Mesendoderm (in vitro differentiated cells): Measurements from ENCODE around the gene PCSK7.
"Not testable (repeated sequence)": the region's sequence is repeated elsewhere in the genome, so short reads cannot be mapped to it uniquely, and the experiment has no call there.

ENCODE experiments used
- DNase-seq: peaks from one replicate; pipeline ENCODE4 v3.0.0; 2013
- H2AK5ac ChIP-seq: 2 replicates; pipeline ENCODE4 v1.6.1; 2013; ENCODE audit warnings: low read length, inconsistent platforms
- H2BK120ac ChIP-seq: 2 replicates; pipeline ENCODE4 v1.6.1; 2013; ENCODE audit warnings: low read depth, mild to moderate bottlenecking, low read length, moderate library complexity, mixed read lengths
- H2BK15ac ChIP-seq: replicated peaks from 2 replicates; pipeline ENCODE4 v1.6.1; 2013; ENCODE audit warnings: low read depth, mild to moderate bottlenecking, moderate library complexity
- H2BK5ac ChIP-seq: 2 replicates; pipeline ENCODE4 v1.6.1; 2013; ENCODE audit warnings: low read length, inconsistent platforms
- H3K18ac ChIP-seq: 2 replicates; pipeline ENCODE4 v1.6.1; 2013; ENCODE audit warnings: mild to moderate bottlenecking, low read length, mixed read lengths
- H3K23ac ChIP-seq: one replicate; pipeline ENCODE4 v1.6.1; 2013; ENCODE audit warnings: low read length
- H3K27ac ChIP-seq: 2 replicates; pipeline ENCODE4 v1.5.1; 2013; ENCODE audit warnings: low read depth, mild to moderate bottlenecking, inconsistent platforms, low read length, moderate library complexity
- H3K27me3 ChIP-seq: 2 replicates; pipeline ENCODE4 v1.6.1; 2013; ENCODE audit warnings: low read length, control low read depth, mild to moderate bottlenecking, inconsistent platforms; ENCODE audit not compliant: insufficient read depth, poor library complexity
- H3K36me3 ChIP-seq: 2 replicates; pipeline ENCODE4 v1.6.1; 2013; ENCODE audit warnings: low read length, inconsistent platforms; ENCODE audit not compliant: control insufficient read depth, insufficient read depth
- H3K4ac ChIP-seq: one replicate; pipeline ENCODE4 v1.6.1; 2013; ENCODE audit warnings: low read depth, mild to moderate bottlenecking, low read length, moderate library complexity
- H3K4me1 ChIP-seq: 2 replicates; pipeline ENCODE4 v1.6.1; 2013; ENCODE audit warnings: low read depth, low read length, inconsistent platforms; ENCODE audit not compliant: control insufficient read depth
- H3K4me2 ChIP-seq: 2 replicates; pipeline ENCODE4 v1.6.1; 2013; ENCODE audit warnings: low read length
- H3K4me3 ChIP-seq: 2 replicates; pipeline ENCODE4 v1.5.1; 2013; ENCODE audit warnings: mild to moderate bottlenecking, low read length
- H3K56ac ChIP-seq: one replicate; pipeline ENCODE4 v1.6.1; 2013; ENCODE audit warnings: low read length
- H3K79me1 ChIP-seq: 2 replicates; pipeline ENCODE4 v1.6.1; 2013; ENCODE audit warnings: low read length, inconsistent platforms
- H3K79me2 ChIP-seq: 2 replicates; pipeline ENCODE4 v1.6.1; 2013; ENCODE audit warnings: mild to moderate bottlenecking, low read length; ENCODE audit not compliant: control insufficient read depth, insufficient read depth
- H3K9ac ChIP-seq: 2 replicates; pipeline ENCODE4 v1.6.1; 2013; ENCODE audit warnings: low read length, inconsistent platforms
- H4K5ac ChIP-seq: one replicate; pipeline ENCODE4 v1.6.1; 2013; ENCODE audit warnings: low read length
- H4K8ac ChIP-seq: one replicate; pipeline ENCODE4 v1.6.1; 2013; ENCODE audit warnings: low read depth, mild to moderate bottlenecking, control low read depth, low read length, moderate library complexity
- WGBS: extraction: QIAGEN DNeasy Blood & Tissue Kit; methylation state at CpG from one replicate; pipeline ENCODE4 v1.1.7; 2013; ENCODE audit warnings: low lambda C conversion rate, missing lambda C conversion rate; ENCODE audit not compliant: insufficient coverage; ENCODE audit errors: extremely low coverage; 5-methylcytosine and 5-hydroxymethylcytosine counted together

Gene PCSK7

DNA sequence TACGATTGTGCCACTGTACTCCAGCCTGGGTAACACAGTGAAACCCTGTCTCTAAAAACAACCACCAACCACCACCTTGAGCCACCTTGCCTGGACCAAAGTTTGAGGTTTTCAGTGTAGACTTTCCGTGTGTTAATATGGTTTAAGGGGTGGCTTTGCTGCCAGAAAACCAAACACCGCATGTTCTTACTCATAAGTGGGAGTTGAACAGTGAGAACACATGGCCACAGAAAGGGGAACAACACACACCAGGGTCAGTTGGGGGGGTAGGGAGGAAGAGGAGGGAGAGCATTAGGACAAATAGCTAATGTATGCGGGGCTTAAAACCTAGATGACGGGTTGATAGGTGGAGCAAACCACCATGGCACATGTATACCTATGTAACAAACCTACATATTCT is 40.3 kb upstream of the PCSK7 start:
- H3K4me2 ChIP-seq, H4K8ac ChIP-seq, H2BK15ac ChIP-seq, H3K4me3 ChIP-seq, H3K27me3 ChIP-seq, H3K27ac ChIP-seq, H3K9ac ChIP-seq, H2BK120ac ChIP-seq, H2AK5ac ChIP-seq, H3K18ac ChIP-seq, H3K23ac ChIP-seq, H2BK5ac ChIP-seq, H3K79me1 ChIP-seq, H3K36me3 ChIP-seq, H4K5ac ChIP-seq, H3K79me2 ChIP-seq, DNase-seq: not testable (repeated sequence)
- Histone ChIP-seq H3K4me1 (peaks cover 11% of the 10 kb centered on the region), H3K4ac (peak overlapping the region; percentile 43), H3K56ac (peak overlapping the region; percentile 2)
- WGBS: no CpG with 5 or more reads among the region's 5 CpGs

DNA sequence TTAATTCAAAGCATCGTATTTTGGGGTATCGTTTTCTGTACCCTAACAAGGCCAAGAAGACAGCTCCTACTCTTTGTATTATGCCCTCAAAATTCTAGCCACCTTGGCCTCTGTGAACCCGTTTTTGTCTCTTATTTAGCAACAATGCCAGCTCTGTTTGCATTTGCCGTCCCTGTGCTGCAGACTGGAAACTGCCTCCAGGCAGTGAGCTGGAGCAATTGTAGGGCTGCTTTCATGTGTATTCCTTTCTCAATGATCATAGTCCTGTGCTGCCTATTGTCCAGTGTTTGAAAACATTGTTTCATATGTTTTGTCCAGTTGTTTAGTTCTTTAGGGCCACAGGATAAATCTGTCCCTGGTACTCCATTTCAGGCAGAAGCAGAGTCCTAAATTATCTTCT is 39.3 kb upstream of the PCSK7 start:
- no peak overlapping the region for H3K23ac ChIP-seq
- peak; percentile 42 for DNase-seq
- H4K8ac ChIP-seq: no peak overlapping the region
- H3K9ac ChIP-seq: no peak overlapping the region
- H2BK120ac ChIP-seq: no peak overlapping the region
- H2AK5ac ChIP-seq: no peak overlapping the region
- no peak overlapping the region for H2BK15ac ChIP-seq
- peak overlapping the region; percentile 30 for H2BK5ac ChIP-seq
- no peak overlapping the region for H3K4me2 ChIP-seq
- no peak overlapping the region for H3K4me3 ChIP-seq
- no peak overlapping the region for H3K27ac ChIP-seq
- no peaks in the 10 kb centered on the region for H3K36me3 ChIP-seq
- no peaks in the 10 kb centered on the region for H3K79me1 ChIP-seq
- peak overlapping the region; percentile 88 for H3K18ac ChIP-seq
- no CpG with 5 or more reads among the region's 4 CpGs for whole genome bisulfite sequencing
- peak overlapping the region; percentile 41 for H3K4ac ChIP-seq
- peaks cover 12% of the 10 kb centered on the region for H3K4me1 ChIP-seq
- H3K56ac ChIP-seq: peak overlapping the region; percentile 80
- H3K27me3 ChIP-seq: no peaks in the 10 kb centered on the region
- no peak overlapping the region for H4K5ac ChIP-seq
- H3K79me2 ChIP-seq: no peaks in the 10 kb centered on the region

DNA sequence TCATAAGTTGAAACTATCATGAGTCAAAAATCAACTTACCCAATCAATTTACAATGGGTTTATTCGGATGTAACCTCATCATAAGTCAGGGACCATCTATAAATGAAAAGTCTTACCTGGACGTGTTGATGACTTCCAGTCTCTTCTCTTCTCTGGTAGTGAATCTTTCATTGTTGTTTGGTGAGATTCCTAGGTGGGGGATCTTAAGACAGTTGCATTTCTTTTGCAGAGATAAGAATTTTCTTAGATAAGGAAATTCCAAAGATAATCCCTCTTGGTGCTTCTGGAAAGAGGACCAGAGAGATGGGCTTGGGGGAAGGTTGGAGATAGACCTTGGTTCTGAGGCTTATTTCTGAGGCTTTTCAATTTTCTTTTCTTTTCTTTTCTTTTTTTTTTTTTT is 38.0 kb upstream of the PCSK7 start:
- no peak overlapping the region for H3K56ac ChIP-seq
- H2BK15ac ChIP-seq: no peak overlapping the region
- peak overlapping the region; percentile 79 for H3K27ac ChIP-seq
- H2BK120ac ChIP-seq: no peak overlapping the region
- peak overlapping the region; percentile 96 for H3K18ac ChIP-seq
- H3K4me3 ChIP-seq: no peak overlapping the region
- no CpG with 5 or more reads among the region's 2 CpGs for WGBS
- no peak overlapping the region for H2AK5ac ChIP-seq
- H3K23ac ChIP-seq: no peak overlapping the region
- H3K79me2 ChIP-seq: no peaks in the 10 kb centered on the region
- DNase-seq: peak; percentile 95
- no peaks in the 10 kb centered on the region for H3K79me1 ChIP-seq
- H3K4me1 ChIP-seq: peaks cover 12% of the 10 kb centered on the region
- H3K27me3 ChIP-seq: no peaks in the 10 kb centered on the region
- H3K9ac ChIP-seq: no peak overlapping the region
- H4K5ac ChIP-seq: no peak overlapping the region
- H3K4me2 ChIP-seq: no peak overlapping the region
- no peaks in the 10 kb centered on the region for H3K36me3 ChIP-seq
- H4K8ac ChIP-seq: no peak overlapping the region
- H2BK5ac ChIP-seq: no peak overlapping the region
- H3K4ac ChIP-seq: peak overlapping the region; percentile 95

DNA sequence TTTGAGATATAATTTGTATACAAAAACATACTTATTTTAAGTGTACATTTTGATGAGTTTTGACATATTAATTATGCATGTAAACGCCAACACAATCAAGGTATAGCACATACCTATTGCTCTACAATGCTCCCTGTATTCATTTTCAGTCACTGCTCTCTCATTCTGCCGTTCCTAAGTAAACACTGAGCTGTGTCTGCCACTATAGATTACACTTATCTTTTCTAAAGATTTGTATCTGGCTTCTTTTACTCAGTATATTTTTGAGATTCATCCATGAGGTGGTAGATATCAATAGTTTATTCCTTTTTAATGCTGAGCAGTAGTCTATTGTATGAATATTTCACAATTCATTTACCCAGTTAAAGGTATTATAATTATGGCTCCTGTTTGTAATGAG is 33.9 kb upstream of the PCSK7 start:
- Histone ChIP-seq H3K4me1 (peaks cover 10% of the 10 kb centered on the region), H3K4me2 (no peak overlapping the region), H3K56ac (no peak overlapping the region), H3K79me1 (no peaks in the 10 kb centered on the region), H3K23ac (no peak overlapping the region), H3K4ac (no peak overlapping the region), H2BK15ac (no peak overlapping the region), H2AK5ac (no peak overlapping the region), H3K79me2 (no peaks in the 10 kb centered on the region), H3K4me3 (no peak overlapping the region), H2BK120ac (no peak overlapping the region), H3K18ac (no peak overlapping the region), H3K36me3 (peaks cover 1% of the 10 kb centered on the region), H3K27me3 (no peaks in the 10 kb centered on the region), H4K8ac (no peak overlapping the region), H3K27ac (no peak overlapping the region), H3K9ac (no peak overlapping the region), H2BK5ac (no peak overlapping the region), H4K5ac (no peak overlapping the region)
- no CpG with 5 or more reads among the region's 2 CpGs for WGBS
- DNase-seq: peak; percentile 62

DNA sequence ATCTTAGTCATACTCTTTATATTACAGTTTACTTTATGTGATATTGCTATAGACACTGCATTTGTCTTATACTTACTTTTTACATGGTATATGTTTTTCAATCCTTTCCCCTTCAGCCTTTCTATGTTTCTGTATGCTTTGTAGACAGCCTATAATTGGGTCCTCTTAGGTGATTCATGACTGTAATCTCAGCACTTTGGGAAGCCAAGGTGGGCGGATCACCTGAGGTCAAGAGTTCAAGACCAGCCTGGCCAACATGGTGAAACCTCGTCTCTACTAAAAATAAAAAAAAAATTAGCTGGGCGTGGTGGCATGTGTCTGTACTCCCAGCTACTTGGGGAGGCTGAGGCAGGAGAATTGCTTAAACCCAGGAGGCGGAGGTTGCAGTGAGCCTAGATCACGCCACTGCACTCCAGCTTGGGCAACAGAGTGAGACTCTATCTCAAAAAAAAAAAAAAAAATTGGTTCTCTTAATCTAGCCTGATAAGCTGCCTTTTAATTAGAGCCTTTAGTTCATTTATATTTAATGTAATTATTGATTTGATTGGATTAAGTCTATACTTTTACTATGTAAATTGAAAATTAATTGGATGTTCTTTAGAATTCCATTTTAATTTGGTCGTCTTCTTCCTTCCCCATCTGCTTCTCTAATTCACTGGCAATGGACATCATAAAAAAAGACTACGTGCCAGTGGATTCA is 32.9 kb upstream of the PCSK7 start:
- not testable (repeated sequence) for H2BK120ac ChIP-seq, H3K27me3 ChIP-seq, H4K8ac ChIP-seq, H3K4me2 ChIP-seq, H3K36me3 ChIP-seq, H3K4me3 ChIP-seq, H3K27ac ChIP-seq, H2BK15ac ChIP-seq, H3K56ac ChIP-seq, H3K23ac ChIP-seq, H3K4ac ChIP-seq, H2BK5ac ChIP-seq, H3K9ac ChIP-seq, H4K5ac ChIP-seq, H2AK5ac ChIP-seq, H3K18ac ChIP-seq, H3K79me1 ChIP-seq, H3K79me2 ChIP-seq, DNase-seq
- no CpG with 5 or more reads among the region's 7 CpGs for WGBS
- peaks cover 10% of the 10 kb centered on the region for H3K4me1 ChIP-seq

DNA sequence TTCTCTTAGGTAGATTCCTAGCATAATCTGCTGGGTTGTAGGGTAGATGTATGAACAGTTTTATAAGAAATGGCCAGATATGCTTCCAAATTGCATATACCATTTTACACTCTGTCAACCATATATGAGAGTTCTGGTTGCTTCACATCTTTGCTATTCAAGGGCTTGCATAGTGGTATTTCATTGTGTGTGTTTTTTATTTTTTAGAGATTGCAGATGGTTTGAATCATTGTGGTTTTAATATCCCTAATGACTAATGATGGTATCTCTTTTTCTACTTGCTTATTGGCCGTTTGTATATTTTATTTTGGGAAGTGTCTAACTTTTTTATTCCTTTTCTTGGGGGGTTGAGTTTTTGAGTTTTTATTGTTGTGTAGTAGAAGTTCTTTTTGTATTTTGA is 27.5 kb upstream of the PCSK7 start:
- no peak overlapping the region for H4K5ac ChIP-seq
- H2BK15ac ChIP-seq: no peak overlapping the region
- no peak overlapping the region for H3K18ac ChIP-seq
- H3K79me1 ChIP-seq: no peaks in the 10 kb centered on the region
- no peak overlapping the region for H3K9ac ChIP-seq
- H3K27ac ChIP-seq: no peak overlapping the region
- no peak overlapping the region for H2BK5ac ChIP-seq
- no peaks in the 10 kb centered on the region for H3K79me2 ChIP-seq
- no CpG with 5 or more reads among the region's 1 CpG for WGBS
- no peak overlapping the region for H3K4me3 ChIP-seq
- no peaks in the 10 kb centered on the region for H3K27me3 ChIP-seq
- no peaks in the 10 kb centered on the region for H3K4me1 ChIP-seq
- no peak overlapping the region for H2AK5ac ChIP-seq
- no peak overlapping the region for H3K4ac ChIP-seq
- DNase-seq: no peak
- H3K23ac ChIP-seq: no peak overlapping the region
- no peak overlapping the region for H2BK120ac ChIP-seq
- no peak overlapping the region for H3K4me2 ChIP-seq
- H3K56ac ChIP-seq: no peak overlapping the region
- no peak overlapping the region for H4K8ac ChIP-seq
- H3K36me3 ChIP-seq: peaks cover 2% of the 10 kb centered on the region
